Measurements from ENCODE around the gene HS6ST3. TPM values are rescaled to one million over a fixed set of nuclear protein-coding genes. Genes with fewer than 3 reads are reported as not detected.

Gene HS6ST3
- total RNA-seq, 1 donor: 0.36 TPM

DNA sequence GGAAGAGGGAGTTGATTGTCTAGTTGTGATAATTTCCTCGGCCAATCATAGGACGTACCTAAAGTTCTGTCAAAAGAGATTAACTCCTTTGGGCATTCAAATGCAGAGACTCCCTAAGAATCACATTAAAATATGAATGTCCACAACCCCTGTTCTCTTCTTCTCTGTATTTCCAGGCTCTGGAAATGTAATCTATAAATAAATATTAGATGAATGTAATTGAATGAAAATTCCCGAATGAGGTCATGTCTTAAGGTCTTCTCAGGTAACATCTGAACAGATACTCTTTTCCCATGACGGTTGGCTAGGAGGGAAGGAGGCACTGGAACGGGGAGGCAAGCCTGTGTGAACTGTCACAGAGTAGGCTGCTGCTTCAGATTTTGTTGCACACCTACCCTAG is 759.2 kb downstream of the HS6ST3 start:
- DNase-seq (ENCODE audit: low read depth): no peak
- TF ChIP-seq CTCF (IDR thresholded peaks at IDR 0.05; ENCODE audit: insufficient read depth, low read length): no peak

GRCh38 chr13:96850538-96851145 is 760.7 kb downstream of the HS6ST3 start:
- DNase-seq (ENCODE audit: low read depth): no peak
- TF ChIP-seq CTCF (IDR thresholded peaks at IDR 0.05; ENCODE audit: insufficient read depth, low read length): no peak
- H3K4me3 ChIP-seq (ENCODE audit: low read depth, low read length): no peak overlapping the region

More for the DNA sequence above, 759.2 kb downstream of the HS6ST3 start:
- no peak overlapping the region for H3K4me3 ChIP-seq (ENCODE audit: low read depth, low read length)

DNA sequence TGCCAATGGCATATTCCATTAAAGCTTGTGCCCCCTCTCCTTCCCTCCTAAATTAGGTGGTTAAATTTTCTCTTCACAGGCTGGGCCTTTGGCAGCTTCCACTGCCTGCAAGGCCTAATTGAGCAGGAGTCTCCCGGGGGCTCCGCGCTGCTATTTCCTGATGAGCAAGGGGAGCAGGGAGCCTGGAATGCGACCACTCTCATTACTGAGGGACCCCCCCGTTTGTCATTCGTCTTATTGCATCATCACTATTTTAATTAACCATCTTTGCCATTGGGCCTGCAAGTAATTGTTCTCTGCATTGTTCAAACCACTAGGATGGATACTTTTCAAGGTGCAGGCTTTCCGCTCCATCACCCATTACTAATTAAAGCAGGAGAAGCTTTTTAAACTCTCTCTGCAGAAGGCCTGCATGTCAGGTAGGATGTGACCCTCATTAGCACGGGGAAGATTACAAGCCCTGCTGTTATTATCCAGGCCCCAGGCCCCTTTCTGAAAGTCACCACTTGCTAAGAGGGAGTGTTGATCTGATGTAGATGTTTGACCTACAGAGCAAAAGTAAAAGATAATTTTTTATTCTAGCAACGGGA is 762.0 kb downstream of the HS6ST3 start:
- no peak overlapping the region for H3K4me3 ChIP-seq (ENCODE audit: low read depth, low read length)
- DNase-seq (ENCODE audit: low read depth): no peak
- no peak for TF ChIP-seq CTCF (IDR thresholded peaks at IDR 0.05; ENCODE audit: insufficient read depth, low read length)

DNA sequence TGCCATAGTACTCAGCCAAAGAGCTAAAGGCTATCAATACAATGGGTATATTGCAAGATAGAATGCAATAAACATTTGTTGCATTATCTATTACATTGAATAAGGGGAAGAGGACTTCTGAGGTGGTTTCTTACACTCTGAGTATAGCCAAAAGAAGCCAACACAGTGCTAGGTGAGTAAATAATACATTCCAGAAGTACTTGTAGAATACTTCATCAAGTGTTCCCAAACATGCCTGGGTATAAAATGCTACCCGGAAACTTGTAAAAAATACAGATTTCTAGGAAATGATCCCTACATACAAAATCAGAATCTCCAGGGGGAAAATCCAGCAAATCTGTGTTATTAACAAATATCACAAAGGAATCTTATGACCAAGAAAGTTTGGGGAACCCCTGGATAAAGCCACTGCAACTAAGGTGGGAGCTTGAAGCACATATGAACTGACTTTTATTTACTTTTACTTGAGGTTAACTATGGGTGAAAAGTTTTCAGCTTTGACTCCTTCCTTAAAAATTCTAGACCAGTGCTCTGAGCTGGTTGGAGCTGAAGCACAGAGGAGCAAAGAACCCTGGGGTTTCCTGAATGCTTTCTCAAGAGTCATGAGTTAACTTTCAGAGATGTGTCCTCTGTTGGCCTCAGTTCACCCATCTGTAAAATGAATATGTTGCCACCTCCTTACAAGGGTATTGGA is 768.4 kb downstream of the HS6ST3 start:
- no peak for TF ChIP-seq CTCF (IDR thresholded peaks at IDR 0.05; ENCODE audit: insufficient read depth, low read length)
- no peak overlapping the region for H3K4me3 ChIP-seq (ENCODE audit: low read depth, low read length)
- no peak for DNase-seq (ENCODE audit: low read depth)

DNA sequence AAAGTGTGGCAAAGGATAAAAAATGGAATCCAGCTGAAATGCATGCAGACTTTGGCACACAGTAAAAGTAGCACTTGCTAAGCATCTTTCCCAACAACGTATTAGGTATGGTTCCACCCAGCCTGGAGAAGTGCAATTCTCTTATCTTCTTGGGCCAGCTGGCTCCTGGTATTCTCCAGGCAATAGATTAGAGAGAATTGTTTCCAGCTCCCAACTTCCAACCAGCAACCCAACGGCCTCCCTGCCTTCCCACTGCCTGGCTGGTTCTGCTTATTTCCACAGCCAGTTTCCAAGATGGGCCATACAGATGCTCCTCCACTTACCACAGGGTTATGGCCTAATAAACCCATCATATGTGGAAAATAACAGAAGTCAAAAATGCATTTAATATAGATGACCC is 771.0 kb downstream of the HS6ST3 start:
- no peak for DNase-seq (ENCODE audit: low read depth)
- TF ChIP-seq CTCF (IDR thresholded peaks at IDR 0.05; ENCODE audit: insufficient read depth, low read length): no peak
- no peak overlapping the region for H3K4me3 ChIP-seq (ENCODE audit: low read depth, low read length)

DNA sequence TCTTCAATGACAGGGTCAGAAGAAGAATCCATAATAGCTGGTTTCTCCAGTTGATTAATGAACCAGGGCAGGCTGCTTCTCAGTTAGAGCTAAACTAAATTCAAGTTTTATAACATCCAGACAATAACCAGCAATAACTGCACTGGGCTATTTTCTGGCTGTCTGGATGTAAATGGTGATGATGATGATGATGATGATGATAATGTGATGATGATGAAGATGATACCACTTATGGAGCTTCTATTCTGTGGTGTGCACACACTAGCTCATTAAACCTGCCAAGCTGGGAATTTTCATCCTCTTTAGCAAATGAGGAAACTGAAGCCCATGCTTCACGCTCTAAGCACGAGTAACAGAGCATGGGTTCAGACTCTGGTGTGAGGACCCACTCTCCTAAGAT is 772.2 kb downstream of the HS6ST3 start:
- no peak overlapping the region for H3K4me3 ChIP-seq (ENCODE audit: low read depth, low read length)
- no peak for TF ChIP-seq CTCF (IDR thresholded peaks at IDR 0.05; ENCODE audit: insufficient read depth, low read length)
- DNase-seq (ENCODE audit: low read depth): no peak
